Activated CD8-positive, alpha-beta T cell treated with anti-CD3 and anti-CD28 coated beads for 36 hours (primary cell): ENCODE data around the gene MRTFB. TPM values are rescaled to one million over a fixed set of nuclear protein-coding genes. Genes with fewer than 3 reads are reported as not detected.

Experiments
- ATAC-seq: fragments of 200-7000 bp; cut with Tn5 transposase; one replicate; pipeline ENCODE4 v1.10.0; 2021; ENCODE audit warnings: mild to moderate bottlenecking, moderate library complexity
- CTCF ChIA-PET: fragments of 350-600 bp; sonication (Branson Sonifier 250); formaldehyde crosslinking; loops from one replicate; lab custom pipeline; 2021; ENCODE audit warnings: antibody characterized with exemption; lab: Charles Lee
- POLR2A ChIA-PET: fragments of 350-600 bp; sonication (Branson Sonifier 250); formaldehyde crosslinking; loops from one replicate; lab custom pipeline; 2021; ENCODE audit warnings: antibody characterized with exemption; lab: Charles Lee
- DNase-seq: peaks from one replicate; pipeline ENCODE4 v3.0.0-alpha.2; 2020
- H3K27ac Mint-ChIP-seq: one replicate; pipeline ENCODE4 v1.8.0; 2021; ENCODE audit warnings: mild to moderate bottlenecking, mixed read lengths
- H3K27me3 Mint-ChIP-seq: one replicate; pipeline ENCODE4 v1.8.0; 2021; ENCODE audit warnings: mixed read lengths
- H3K36me3 Mint-ChIP-seq: one replicate; pipeline ENCODE4 v1.8.0; 2021; ENCODE audit warnings: low read depth, mixed read lengths
- H3K4me1 Mint-ChIP-seq: one replicate; pipeline ENCODE4 v1.8.0; 2021; ENCODE audit warnings: low read depth, mixed read lengths
- H3K4me3 Mint-ChIP-seq: one replicate; pipeline ENCODE4 v1.8.0; 2021; ENCODE audit warnings: mild to moderate bottlenecking, moderate library complexity, mixed read lengths
- H3K9me3 Mint-ChIP-seq: one replicate; pipeline ENCODE4 v1.8.0; 2021; ENCODE audit warnings: mixed read lengths
- CTCF ChIP-seq: fragments of 200-600 bp; IDR thresholded peaks from one replicate; pipeline ENCODE4 v1.8.0; 2022; ENCODE audit warnings: antibody characterized with exemption, mild to moderate bottlenecking
- intact Hi-C: fragments of 100-400 bp; cut with micrococcal nuclease; formaldehyde crosslinking; loops from one replicate; pipeline ENCODE4 v1.10.0; 2022
- total RNA-seq, 2 experiments: library from RNA; stranded (reverse); gene quantifications; one replicate each; pipeline ENCODE4 v1.2.3, GENCODE V29; 2021

Gene MRTFB
- total RNA-seq, 2 experiments from 2014 or later: 10.3 to 12.0 TPM

- peaks cover 7% of the 10 kb centered on the region for H3K27me3 Mint-ChIP-seq
- H3K4me3 Mint-ChIP-seq: no peak overlapping the region
- H3K27ac Mint-ChIP-seq: no peak overlapping the region
- ATAC-seq (no peak), DNase-seq (no peak)
- H3K36me3 Mint-ChIP-seq: no peaks in the 10 kb centered on the region
- intact Hi-C loops: no loop called here
- H3K4me1 Mint-ChIP-seq: no peaks in the 10 kb centered on the region
- CTCF ChIA-PET: no interaction called here
- no peak for TF ChIP-seq CTCF
- H3K9me3 Mint-ChIP-seq: no peaks in the 10 kb centered on the region
- POLR2A ChIA-PET: no interaction called here
These were observed 7.2 kb upstream of the MRTFB start for GRCh38 chr16:14063618-14064581.

- intact Hi-C loops: no loop called here
- ATAC-seq (no peak), DNase-seq (no peak)
- Mint-ChIP-seq H3K9me3 (no peaks in the 10 kb centered on the region), H3K4me3 (peak overlapping the region; percentile 82), H3K36me3 (no peaks in the 10 kb centered on the region), H3K27ac (no peak overlapping the region), H3K4me1 (peaks cover 14% of the 10 kb centered on the region), H3K27me3 (peaks cover 5% of the 10 kb centered on the region)
- ChIA-PET POLR2A (interaction anchor here (0.6 kb wide), 1 partner anchor 116 kb away, joined by 3 read pairs; no protein-coding TSS in a partner anchor), CTCF (interaction anchor here (1.2 to 1.3 kb wide), 2 partner anchors 146 to 150 kb away, joined by 3 read pairs; partner anchors contain the start of gene ERCC4)
- TF ChIP-seq CTCF: no peak
These were observed 1.3 kb upstream of the MRTFB start for GRCh38 chr16:14069818-14070217.

GRCh38 chr16:14070555-14070876, 603 bp upstream of the MRTFB start:
- H3K4me1 Mint-ChIP-seq: peaks cover 14% of the 10 kb centered on the region
- TF ChIP-seq CTCF: no peak
- ATAC-seq (no peak), DNase-seq (no peak)
- peak overlapping the region; percentile 83 for H3K27ac Mint-ChIP-seq
- intact Hi-C loops: no loop called here
- peaks cover 5% of the 10 kb centered on the region for H3K27me3 Mint-ChIP-seq
- peak overlapping the region; percentile 82 for H3K4me3 Mint-ChIP-seq
- CTCF ChIA-PET: no interaction called here
- no peaks in the 10 kb centered on the region for H3K36me3 Mint-ChIP-seq
- POLR2A ChIA-PET: no interaction called here
- no peaks in the 10 kb centered on the region for H3K9me3 Mint-ChIP-seq

GRCh38 chr16:14071576-14072271, 605 bp downstream of the MRTFB start:
- ATAC-seq (no peak), DNase-seq (peak; percentile 37)
- peak overlapping the region; percentile 59 for H3K27ac Mint-ChIP-seq
- no peak for TF ChIP-seq CTCF
- peak overlapping the region; percentile 80 for H3K4me3 Mint-ChIP-seq
- H3K9me3 Mint-ChIP-seq: no peaks in the 10 kb centered on the region
- POLR2A ChIA-PET: no interaction called here
- no peaks in the 10 kb centered on the region for H3K36me3 Mint-ChIP-seq
- H3K27me3 Mint-ChIP-seq: peaks cover 5% of the 10 kb centered on the region
- peaks cover 17% of the 10 kb centered on the region for H3K4me1 Mint-ChIP-seq
- intact Hi-C loops: no loop called here
- CTCF ChIA-PET: interaction anchor here (1.2 kb wide), 1 partner anchor 99 kb away, joined by 3 read pairs; no protein-coding TSS in a partner anchor
